ENCODE data around the gene SLC22A23.

The SLC22A23 gene

DNA sequence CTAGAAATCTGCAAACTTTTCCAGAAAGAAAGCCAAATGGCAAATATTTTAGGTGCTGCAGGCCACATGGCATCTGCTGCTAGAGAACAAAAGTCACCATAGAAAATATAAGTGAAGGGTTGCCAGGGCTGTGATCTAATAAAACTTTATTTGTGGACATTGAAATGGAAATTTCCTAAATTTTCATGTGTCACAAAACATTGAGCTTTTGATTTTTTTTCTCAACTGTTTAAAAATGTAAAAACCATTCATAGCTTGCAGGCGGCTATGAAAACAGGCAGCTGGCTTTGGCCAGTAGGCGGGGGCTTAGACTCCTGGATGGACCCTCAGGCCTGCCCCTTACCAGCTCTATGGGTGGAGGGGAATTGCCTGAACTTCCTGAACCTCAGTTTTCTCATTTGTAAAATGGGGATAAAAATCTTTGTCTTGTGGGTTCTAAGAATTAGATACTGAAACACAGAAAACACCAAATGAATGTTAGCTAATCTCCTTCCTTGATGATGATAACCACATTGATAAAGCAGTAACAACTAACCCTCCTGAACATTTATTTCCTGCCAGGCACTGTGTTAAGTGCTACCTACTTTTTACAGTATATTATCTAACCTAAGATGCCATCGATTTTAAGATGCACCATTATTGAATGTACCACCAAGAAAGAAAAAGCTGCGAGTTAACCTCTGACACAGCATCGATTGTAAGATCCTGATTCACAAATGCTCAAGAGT lies 85.5 kb downstream of the SLC22A23 start:
- DNase-seq (ENCODE audit: low read depth in 2 of 2, low spot score in 1 of 2) = no peak

DNA sequence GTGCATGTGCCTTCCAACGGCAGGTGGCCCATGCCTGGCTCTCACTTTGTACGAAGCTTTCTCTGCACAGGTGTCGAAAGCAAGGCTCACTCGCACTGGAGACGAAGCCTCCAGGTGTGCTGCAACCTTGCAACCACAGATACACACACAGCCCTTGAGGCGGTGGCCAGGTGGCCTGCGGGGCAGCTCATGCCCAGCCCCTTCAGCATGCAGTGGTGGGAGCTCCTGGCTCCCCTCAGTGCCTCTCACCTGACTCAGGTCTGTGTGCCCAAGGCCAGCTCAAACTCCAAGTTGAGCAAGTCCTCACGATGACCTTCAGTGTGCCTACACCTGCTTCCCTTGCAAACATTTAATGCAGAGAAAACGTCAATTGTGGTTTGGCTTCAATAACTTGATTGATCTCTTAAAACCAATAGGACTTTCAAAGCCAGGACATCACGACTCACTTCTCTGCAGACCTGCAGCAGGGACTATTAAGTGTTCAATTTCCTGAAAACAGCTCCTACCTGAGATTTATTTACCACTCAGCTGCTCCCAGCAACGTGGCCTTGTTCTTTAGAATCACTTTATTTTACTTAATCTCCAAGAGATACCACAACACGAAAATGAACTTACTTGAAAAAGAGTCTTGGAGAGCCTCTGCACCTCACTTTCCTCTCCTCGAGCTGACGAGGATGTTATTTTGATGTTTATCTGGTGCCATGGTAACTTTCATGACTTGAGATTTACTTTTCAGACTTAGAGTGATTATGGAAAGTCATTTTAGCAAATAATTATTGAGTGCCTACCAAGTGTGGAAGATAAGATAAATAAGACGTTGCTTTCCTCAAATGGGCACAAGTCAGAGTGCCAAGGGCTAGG lies 86.3 kb downstream of the SLC22A23 start:
- DNase-seq (ENCODE audit: low read depth in 2 of 2, low spot score in 1 of 2) = no peak

DNA sequence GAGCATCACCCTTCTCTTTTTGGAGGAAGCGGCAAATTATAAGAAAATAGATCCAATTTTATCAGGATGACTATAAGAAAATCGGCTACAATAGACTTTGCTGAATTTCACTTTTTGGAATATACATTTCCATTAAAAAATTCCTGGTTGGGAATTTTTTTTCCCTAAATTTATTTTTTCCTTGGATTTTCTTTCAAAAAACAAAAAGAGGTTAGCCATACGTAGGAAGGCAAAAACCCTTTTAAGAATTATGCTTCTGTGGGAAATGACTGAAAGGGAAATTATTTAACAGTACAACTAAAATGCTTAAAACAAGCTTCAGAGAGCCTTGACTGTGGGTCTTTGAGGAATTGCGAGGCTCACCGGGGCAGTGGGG lies 86.9 kb downstream of the SLC22A23 start:
- no peak for DNase-seq (ENCODE audit: low read depth in 2 of 2, low spot score in 1 of 2)

DNA sequence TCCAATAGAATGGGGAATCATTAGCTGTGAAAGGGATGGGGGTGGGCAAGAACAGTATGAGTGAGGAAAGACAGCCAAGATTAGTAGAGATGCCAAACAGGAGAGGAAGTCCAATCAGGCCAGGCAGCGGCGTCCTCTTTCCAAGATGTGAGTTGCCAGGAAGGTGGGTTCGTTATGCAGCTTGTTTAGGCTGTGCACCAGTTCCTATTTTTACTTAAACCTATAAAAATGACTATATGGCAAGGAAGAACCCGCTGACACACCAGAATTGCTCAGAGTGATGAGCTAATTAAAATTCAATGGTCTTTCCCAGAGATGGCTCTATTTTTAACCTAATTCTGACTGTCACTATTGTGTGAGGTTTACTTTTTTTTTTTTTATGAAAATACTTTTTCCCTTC lies 88.2 kb downstream of the SLC22A23 start:
- DNase-seq (ENCODE audit: low read depth in 2 of 2, low spot score in 1 of 2) = no peak

DNA sequence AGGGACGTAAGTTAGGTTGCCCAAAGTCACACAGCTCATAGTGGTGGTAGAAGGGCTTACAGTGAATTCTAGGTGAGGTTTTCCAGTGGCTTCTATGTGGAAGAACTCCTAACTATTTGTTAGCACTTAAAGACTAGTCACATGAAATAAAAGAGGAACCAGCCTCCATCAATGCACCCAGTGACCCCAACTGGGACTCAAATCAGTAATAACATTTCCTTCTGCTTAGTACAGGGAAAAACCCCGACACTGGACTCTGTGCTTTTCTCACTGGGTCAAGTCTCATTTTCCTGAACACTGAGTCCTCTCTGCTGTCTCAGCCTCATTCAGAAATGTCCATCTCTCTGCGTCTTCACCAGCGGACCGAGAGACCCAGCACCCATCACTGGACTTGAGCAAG lies 89.2 kb downstream of the SLC22A23 start:
- DNase-seq (ENCODE audit: low read depth in 2 of 2, low spot score in 1 of 2) = no peak

DNA sequence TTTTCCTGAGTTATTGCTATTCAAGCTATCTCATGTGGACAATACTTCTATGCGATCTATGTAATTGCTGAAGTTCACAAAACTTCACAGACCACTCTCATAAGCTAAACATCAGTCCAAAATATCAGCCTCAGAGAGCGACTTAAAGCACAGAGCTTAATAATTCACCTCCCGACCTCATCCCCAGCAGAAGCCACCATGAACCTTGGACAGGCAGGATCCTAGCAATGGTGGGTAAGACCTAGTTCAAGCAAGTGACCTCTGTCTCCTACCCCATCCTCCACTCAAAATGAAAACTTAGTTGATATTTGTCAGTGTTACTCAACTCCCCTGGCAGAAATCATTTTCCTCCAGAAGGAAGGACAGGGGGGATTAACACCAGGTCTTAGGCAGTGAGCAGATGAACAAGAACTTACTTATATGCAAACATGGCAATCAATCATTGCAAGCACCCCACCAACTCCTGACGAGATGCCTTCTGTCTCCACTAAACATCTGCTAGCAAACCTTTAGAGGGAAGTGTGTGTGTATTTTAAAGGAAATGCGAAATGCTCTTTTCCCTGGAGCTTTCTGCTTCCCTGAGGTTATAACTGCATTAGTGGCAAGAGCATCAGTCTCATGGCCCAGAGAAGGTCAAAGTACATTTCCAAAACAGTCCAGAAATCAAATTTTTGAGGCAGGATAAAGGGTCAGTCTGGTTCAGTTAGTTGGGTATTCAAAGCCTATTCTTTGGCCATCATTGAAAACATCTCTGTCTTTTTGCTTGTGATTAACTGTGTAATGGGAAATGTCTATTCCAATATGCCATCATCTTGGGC lies 90.0 kb downstream of the SLC22A23 start:
- DNase-seq (ENCODE audit: low read depth in 2 of 2, low spot score in 1 of 2) = no peak

DNA sequence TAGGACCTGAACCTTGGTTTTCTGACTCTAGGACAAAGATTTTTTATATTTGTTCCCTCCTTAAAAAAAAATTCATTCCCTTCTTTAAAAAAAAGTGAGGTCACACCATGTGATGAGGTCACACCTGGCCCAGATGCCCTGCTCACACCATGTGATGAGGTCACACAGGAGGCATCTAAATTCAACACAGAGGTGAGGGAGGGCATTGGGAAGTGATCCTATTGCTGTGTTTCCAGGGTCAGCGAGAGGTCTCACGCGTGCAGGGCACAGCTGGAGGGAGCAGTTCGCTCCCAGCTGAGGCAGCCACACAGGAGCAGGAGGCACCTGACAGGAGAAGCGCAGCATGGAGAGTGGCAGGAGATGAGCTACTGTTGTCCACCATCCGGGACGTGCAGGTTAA lies 92.5 kb downstream of the SLC22A23 start:
- no peak for DNase-seq (ENCODE audit: low read depth in 2 of 2, low spot score in 1 of 2)

DNA sequence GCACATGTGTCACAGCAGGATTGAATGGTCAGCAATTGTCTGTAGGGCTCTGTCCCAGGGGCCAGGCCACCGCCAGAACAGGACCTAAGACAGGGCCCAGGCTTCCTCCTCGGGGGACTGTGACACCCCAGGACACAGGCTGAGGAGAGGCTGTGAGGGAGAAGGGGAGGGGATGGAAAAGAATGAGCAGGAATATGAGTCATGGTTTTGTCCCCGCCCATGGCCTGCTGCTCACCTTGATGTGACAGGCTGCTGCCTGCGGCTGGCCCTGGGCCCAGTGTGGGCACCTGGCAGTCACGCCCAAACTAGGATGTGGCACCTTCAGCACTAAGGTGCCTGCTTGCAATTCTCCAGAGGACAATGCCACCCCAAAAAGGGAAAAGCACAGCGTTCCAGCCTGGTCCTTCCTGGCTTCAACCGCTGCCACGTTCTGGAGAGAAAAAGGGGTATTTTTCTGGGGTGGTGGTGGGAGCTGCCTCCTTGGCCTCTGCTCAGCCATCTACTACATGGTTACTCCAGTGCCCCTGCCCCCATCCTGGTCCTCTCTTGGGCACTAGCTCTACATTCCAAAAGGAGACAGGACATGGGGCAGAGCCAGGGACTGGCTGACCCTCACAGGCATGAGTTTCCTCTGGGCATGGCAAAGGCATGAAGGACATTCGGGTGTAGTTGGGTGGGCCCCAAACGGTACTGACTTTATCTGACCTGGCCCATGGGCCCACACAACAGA lies 93.4 kb downstream of the SLC22A23 start:
- no peak for DNase-seq (ENCODE audit: low read depth in 2 of 2, low spot score in 1 of 2)

DNA sequence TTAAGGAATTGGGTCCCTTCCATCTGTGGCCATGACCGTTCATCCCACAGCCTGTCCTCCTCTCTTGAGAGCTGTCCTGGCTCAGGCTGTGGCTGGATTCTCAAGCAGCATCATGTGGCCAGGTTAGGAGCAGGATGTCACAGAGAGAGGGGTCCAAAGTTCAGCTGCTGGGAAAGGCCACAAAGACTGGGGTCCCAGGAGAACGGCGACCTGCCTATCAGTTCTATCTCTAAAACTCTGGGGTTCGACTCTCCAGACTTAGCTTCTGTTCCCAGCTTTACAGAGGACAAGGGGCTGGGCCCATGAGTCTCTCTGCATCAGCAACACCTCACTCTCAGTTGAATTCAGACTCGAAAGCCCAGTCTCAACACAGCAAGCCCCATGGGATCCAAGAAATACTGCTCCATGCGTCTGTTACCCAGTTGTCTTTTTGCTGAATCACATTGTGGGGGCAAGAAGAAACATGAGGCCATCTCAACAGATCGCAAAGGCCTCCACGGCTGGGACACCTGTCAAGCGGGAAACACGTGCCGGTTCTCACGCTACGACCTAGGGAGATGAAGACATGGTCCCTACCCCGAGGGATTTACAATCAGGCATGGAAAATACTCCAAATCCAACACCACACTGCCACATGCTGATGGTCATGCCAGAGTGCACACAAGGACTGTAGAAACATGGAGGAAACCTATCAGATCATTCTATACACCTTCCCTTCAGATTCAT lies 95.4 kb downstream of the SLC22A23 start:
- DNase-seq (ENCODE audit: low read depth in 2 of 2, low spot score in 1 of 2) = no peak

DNA sequence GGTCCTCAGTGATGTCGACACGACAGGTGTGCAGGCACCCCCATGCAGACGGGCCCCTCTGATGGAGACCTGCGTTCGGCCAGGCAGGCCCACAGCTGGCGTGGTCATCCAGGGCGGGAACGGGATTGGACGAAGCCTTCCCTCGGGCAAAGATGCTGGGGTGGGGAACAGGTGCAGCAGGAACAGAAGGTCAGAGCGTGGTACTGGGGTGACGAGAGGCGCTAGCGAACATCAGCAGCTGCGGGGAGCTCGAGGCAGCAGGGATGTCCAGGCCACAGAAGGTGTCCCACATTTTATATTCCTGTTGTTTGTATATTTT lies 96.2 kb downstream of the SLC22A23 start:
- DNase-seq (ENCODE audit: low read depth in 2 of 2, low spot score in 1 of 2) = no peak

DNA sequence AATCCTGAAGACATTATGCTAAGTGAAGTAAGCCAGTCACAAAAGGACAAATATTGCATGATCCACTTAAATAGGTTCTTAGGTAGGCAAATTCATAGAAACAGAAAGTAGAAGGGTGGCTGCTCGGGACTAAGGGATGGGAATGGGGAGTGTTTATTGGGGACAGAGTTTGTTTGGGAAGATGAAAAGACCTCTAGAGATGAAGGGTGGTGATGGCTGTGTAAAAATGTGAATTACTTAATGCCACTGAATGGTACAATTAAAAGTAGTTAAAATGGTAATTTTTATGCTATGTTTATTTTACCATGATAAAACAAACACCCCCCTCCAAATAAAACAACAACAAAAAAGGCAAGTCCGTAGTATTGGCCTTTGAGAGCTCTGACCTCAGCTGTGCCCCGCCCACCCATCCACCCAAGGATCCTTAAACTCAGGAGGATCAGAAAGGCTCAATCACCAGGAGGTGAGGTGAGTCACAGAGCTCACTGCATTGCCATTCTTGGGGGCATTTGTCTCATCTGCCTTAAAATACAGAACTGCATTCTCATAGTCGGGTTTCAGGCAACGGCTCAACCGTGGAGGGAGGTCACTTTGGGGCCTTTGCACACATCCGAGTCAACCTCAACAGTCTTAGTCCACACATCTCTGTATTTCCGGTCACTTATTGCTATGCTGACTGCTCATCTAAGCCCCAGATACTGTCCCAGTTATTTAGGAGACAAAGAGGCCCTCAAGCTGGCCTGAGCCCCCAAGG lies 96.7 kb downstream of the SLC22A23 start:
- DNase-seq (ENCODE audit: low read depth in 2 of 2, low spot score in 1 of 2) = no peak

DNA sequence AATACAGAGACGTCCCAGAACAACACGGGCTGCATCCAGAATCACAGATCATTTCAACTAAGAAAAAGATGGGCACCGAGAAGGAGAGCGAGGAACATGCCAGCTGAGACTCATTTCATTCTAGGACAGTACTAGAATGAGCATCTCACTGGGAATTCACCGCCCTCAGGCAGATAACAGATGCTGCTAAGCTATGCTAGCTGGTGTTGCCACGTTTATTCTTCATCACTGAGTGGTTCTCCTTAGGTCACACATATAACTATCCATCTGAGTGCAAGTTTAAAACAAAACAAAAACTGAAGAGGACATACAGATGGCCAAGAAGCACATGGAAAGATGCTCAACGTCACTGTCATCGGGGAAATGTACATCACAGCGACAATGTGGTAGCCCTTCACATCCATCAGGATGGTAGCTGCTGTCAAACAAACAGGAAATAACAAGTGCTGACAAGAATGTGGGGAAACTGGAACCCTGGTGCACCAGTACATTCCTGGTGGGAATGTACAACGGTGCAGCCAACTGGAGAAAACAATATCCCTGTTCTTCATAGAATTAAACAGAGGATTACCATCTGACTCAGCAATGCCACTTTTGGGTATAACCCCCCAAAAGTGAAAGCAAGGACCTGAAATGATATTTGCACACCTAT lies 97.6 kb downstream of the SLC22A23 start:
- no peak for DNase-seq (ENCODE audit: low read depth in 2 of 2, low spot score in 1 of 2)

DNA sequence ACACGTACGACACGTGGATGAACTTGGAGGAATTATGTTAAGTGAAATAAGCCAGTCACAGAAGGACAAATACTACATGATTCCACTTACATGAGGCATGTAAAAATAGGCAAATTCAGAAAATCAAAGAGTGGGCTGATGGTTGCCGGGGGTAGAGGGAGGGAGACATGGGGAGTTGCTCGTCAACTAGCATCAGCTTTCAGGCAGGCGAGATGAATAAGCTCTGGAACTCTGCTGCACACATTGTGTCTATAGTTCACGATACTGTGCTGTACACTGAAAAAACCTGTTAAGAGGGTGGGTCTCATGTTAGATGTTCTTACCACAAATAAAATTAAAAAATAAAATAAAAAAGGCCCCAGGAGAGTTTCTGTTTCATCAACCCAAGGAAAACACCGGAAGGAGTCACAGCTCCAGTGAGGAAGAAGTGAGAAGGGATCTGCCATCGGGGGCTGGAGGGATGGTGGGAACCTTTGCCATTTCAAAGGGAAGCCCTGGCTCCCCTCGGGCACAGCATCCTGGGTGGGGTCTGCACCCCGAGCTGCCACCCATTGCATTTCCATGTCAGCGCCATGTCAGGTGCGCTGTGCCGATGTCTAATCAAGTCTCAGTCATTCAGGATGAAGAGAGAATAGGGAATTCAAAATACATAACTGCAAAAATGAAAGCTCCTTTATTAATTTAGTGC lies 98.3 kb downstream of the SLC22A23 start:
- no peak for DNase-seq (ENCODE audit: low read depth in 2 of 2, low spot score in 1 of 2)

DNA sequence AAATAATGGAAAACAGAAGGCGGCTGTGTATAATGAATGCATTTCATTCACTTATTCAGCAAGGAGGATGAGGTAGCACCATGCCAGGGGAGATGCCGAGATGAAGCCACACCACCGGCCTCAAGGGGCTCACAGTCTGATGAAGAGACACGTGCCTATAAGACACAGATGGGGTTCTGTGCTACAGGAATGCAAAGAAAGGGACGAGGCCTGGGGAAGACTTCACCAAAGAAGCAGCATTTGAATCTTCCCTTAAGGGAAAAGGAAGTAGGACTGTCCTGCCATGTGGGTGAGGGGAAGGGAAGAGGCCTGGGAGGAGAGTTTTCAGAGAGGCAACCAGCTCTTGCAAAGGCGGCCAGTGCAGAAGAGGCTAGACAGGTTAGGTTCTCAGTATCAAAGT lies 99.2 kb downstream of the SLC22A23 start:
- DNase-seq (ENCODE audit: low read depth in 2 of 2, low spot score in 1 of 2) = no peak

DNA sequence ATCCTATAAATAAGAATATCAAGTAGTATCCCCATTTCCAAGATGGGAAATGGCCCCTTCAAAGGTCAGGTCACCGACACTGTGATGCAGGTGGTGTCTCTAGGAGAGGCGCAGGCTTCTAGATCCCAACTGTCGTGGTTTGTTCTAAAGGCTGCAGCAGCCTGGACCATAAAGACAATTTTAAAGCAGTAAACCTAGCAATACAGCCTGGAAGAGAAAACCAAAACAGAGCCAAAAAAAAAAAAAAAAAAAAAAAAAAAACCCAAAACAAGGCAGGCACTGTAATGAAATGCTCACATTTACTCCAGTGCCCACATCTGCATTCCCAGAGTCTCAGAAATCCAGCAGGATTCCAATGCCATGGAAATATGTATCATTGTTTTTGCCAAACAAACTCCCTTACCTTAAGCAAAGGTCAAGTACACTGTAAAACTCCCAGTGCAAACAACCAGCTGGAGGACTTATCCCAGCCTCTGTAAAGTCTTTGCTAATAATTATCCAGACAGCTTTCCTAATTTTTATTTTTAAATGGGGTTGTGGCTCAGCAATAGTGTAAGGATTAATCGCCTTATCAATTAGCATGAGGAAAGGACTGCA lies 99.9 kb downstream of the SLC22A23 start:
- no peak for DNase-seq (ENCODE audit: low read depth in 2 of 2, low spot score in 1 of 2)

DNA sequence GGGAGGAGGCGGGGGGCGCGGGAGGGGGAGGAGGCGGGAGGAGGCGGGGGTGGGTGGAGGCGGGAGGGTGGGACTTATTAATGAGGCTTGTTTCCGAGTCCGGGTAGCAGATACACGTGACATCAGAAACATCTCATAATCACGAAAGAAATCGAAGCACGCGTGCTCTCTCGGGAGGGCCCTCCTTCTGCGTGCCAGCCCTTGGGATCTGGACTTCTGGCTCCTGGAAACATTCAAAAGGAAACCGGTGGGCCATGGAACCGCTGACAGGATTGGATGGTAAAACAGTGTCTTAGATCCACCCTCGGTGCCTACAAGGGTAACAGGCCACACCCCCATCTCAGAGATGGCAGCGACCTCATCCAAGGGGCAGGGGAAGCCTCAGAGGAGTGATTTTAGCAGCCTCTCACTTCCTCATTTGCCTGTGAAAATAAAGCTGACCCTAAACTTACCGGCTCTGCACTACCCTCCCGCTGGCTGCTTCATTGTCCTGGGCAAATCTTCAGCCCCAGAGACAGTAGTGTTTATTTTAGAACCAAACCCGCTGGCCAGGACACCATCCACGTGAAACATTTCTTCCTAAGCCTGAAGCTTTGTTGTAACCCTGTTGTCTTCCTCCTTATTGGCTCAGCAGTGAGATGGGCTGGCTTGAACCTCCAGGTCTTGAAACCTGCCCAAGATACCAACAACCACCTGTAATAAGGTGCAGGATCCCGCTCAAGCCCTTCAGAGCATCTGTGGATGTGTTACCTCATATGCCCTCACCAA lies 100.6 kb downstream of the SLC22A23 start:
- DNase-seq (ENCODE audit: low read depth in 2 of 2, low spot score in 1 of 2) = peak; percentile 17 to 35

DNA sequence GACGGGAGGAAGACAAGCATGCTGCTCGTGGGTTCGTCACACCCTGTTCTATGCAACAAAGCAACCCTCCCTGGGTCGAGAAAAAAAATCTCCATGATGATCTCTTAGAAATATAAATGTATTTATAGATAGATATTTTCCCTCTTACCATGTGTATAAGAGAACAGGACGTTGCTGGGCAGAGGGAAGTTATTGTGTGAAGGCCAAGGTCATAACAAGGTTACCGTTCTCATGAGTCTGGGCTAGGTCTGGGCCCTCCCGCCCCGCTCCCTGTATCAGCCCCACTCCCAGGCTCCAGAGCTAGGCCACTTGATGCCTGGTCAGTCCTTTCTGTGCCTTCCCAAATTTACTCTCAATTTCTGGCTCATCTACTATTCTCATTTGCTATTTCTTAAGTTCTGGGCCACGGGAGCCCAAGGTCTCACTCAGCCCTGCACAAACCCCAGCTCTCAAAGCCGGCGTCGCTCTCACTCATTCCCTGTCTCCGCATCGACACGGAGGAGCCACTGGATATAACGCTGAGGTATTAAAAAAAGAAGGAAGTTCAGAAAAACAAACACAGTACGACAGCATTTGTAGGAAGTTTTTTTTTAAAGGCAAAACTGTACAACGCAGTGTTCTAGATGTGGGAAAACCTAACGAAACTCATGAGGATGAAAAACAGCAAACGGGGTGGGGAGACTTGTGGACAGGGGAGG lies 101.3 kb downstream of the SLC22A23 start:
- DNase-seq (ENCODE audit: low read depth in 2 of 2, low spot score in 1 of 2) = no peak
